Heart left ventricle (tissue), 13 donors: Measurements from ENCODE around the gene PCDHA6.

ENCODE experiments used
- CTCF ChIP-seq, 12 donors: fragments of 200-600 bp; sonication (generic) in 4 of 12; IDR thresholded peaks; one replicate each; pipeline versions ENCODE4 v1.5.0 to v1.8.0; 2018 to 2022; ENCODE audit warnings: antibody characterized with exemption in 12 of 12, mild to moderate bottlenecking in 5 of 12
- POLR2A ChIP-seq, 2 donors: fragments of 450-650 bp; IDR thresholded peaks; one replicate each; pipeline ENCODE4 v1.6.1; 2017; ENCODE audit warnings: antibody characterized with exemption in 2 of 2, mild to moderate bottlenecking in 2 of 2, moderate library complexity in 2 of 2
- donor health status: ischemic (EF 13 %, LVEDD 7.1; RV severe dilation, severe dysfunction).
- donor health status: DM: no; HTN: yes; CAD: no.
- donor health status: DM: no; HTN: no; CAD: no.
- donor health status: ischemic (EF 25% LVEDD 6.9; RV normal size, moderate dysfunction).
- donor health status: ischemic (EF 25% LVEDD 5.7; RV mildly dilated, moderate dysfunction).
- donor health status: ischemic (EF 35%, LVEDD 5.7; RV mildly dilated, moderate dysfunction).
- donor health status: nonischemic (EF 11% LVEDD 7.7; RV severe dilation, severe dysfunction).
- donor health status: DM: yes; HTN: yes; CAD: no.
- donor health status: PGD.
- donor health status: ischemic (EF 29% LVEDD 5.4; RV normal size, mild dysfunction).
- donor health status: nonischemic (EF 23%, LVEDD 6.1; RV moderate dilation, normal function).

GRCh38 chr5:140785905-140786686 lies 41.7 kb upstream of the PCDHA6 start, which contains the start of gene PCDHA1:
- TF ChIP-seq POLR2A (IDR thresholded peaks at IDR 0.05) (no peak), CTCF (IDR thresholded peaks at IDR 0.05) (no peak)
